Measurements from ENCODE around the gene OSBPL1A.

DNA sequence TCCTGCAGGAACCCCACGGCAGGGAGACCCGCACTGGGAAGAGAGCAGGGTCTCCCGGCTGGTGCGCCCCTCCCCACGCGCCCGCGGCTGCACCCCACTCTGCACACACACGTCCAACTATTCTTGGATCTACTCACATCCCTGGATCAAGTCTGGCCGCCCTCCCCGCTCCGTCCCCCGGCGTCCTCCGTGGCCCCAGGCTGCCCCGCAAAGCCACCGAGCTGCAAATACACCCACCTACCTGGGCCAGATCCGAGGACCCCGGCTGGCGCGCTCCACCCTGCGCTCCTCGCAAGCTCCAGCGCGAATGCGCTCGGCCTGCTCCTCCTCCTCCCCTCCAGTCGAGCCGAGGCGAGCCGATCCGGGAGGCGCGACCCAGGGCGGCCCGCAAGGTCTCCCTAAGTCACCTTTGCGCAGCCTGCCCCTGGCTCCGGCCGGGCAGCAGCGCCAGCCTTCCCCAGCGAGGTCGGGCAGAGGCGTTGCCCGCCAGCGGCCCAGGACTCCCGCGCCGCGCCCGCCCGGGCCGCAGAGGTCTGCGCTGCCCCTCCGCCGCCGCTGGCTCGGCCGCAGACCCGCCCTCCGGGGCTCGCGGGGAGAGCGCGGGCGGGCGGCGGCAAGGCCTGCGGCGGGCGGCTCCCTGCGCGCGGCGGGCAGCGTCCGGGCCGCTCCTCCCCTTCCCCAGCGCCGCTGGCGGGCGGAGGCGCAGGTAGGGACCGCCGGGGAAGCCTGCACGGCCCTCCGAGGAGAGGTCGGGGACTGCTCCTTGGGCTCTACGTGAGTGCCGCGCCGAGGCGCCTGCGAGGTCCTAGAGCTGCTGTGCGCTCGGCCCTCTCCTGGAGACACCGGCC lies 126.0 kb downstream of the OSBPL1A start:
- TF ChIP-seq, protein P1, sequence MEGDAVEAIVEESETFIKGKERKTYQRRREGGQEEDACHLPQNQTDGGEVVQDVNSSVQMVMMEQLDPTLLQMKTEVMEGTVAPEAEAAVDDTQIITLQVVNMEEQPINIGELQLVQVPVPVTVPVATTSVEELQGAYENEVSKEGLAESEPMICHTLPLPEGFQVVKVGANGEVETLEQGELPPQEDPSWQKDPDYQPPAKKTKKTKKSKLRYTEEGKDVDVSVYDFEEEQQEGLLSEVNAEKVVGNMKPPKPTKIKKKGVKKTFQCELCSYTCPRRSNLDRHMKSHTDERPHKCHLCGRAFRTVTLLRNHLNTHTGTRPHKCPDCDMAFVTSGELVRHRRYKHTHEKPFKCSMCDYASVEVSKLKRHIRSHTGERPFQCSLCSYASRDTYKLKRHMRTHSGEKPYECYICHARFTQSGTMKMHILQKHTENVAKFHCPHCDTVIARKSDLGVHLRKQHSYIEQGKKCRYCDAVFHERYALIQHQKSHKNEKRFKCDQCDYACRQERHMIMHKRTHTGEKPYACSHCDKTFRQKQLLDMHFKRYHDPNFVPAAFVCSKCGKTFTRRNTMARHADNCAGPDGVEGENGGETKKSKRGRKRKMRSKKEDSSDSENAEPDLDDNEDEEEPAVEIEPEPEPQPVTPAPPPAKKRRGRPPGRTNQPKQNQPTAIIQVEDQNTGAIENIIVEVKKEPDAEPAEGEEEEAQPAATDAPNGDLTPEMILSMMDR (IDR thresholded peaks at IDR 0.05; ENCODE audit: insufficient read depth, low read length): no peak
- TF ChIP-seq GABPA (IDR thresholded peaks at IDR 0.05; ENCODE audit: low read depth): no peak
- TF ChIP-seq POLR2AphosphoS5 (IDR thresholded peaks at IDR 0.05; ENCODE audit: low read depth): no peak
- TF ChIP-seq, protein P2, sequence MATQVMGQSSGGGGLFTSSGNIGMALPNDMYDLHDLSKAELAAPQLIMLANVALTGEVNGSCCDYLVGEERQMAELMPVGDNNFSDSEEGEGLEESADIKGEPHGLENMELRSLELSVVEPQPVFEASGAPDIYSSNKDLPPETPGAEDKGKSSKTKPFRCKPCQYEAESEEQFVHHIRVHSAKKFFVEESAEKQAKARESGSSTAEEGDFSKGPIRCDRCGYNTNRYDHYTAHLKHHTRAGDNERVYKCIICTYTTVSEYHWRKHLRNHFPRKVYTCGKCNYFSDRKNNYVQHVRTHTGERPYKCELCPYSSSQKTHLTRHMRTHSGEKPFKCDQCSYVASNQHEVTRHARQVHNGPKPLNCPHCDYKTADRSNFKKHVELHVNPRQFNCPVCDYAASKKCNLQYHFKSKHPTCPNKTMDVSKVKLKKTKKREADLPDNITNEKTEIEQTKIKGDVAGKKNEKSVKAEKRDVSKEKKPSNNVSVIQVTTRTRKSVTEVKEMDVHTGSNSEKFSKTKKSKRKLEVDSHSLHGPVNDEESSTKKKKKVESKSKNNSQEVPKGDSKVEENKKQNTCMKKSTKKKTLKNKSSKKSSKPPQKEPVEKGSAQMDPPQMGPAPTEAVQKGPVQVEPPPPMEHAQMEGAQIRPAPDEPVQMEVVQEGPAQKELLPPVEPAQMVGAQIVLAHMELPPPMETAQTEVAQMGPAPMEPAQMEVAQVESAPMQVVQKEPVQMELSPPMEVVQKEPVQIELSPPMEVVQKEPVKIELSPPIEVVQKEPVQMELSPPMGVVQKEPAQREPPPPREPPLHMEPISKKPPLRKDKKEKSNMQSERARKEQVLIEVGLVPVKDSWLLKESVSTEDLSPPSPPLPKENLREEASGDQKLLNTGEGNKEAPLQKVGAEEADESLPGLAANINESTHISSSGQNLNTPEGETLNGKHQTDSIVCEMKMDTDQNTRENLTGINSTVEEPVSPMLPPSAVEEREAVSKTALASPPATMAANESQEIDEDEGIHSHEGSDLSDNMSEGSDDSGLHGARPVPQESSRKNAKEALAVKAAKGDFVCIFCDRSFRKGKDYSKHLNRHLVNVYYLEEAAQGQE (IDR thresholded peaks at IDR 0.05; ENCODE audit: insufficient replicate concordance, low read depth): no peak
- no peak for TF ChIP-seq SPI1 (IDR thresholded peaks at IDR 0.05; ENCODE audit: borderline replicate concordance, low read depth)

All from HL-60 (cell line).